GM11168 (cell line): Measurements from ENCODE around the gene EIF5A.

Experiments
- in situ Hi-C: fragments of 300-500 bp; cut with MboI; formaldehyde crosslinking; loops from one replicate; pipeline ENCODE4 v1.12.0; 2022; ENCODE audit warnings: low sequenced_read_pairs; ENCODE audit not compliant: unreplicated experiment

The EIF5A gene

GRCh38 chr17:7306911-7307685, at the start of gene EIF5A:
TSS of gene EIF5A (plus strand) at chr17:7307628. CDS start at chr17:7309636, 2,008 bp downstream.
- in situ Hi-C loops = no loop called here

GRCh38 chr17:7258731-7259554, 48.5 kb upstream of the EIF5A start:
- in situ Hi-C loops = no loop called here

GRCh38 chr17:7259555-7259889, 47.9 kb upstream of the EIF5A start:
- in situ Hi-C loops = no loop called here

- in situ Hi-C loops = no loop called here
Measured at GRCh38 chr17:7260151-7260550, 47.3 kb upstream of the EIF5A start.

- in situ Hi-C loops = no loop called here
Measured at GRCh38 chr17:7260651-7261378, 46.6 kb upstream of the EIF5A start.

GRCh38 chr17:7261379-7262191, 45.8 kb upstream of the EIF5A start:
- in situ Hi-C loops = no loop called here

GRCh38 chr17:7262192-7262934, 45.1 kb upstream of the EIF5A start, which contains the start of gene CLDN7:
TSS of gene CLDN7 (minus strand) at chr17:7262478. CDS start at chr17:7262043, 435 bp downstream.
- in situ Hi-C loops = no loop called here

- in situ Hi-C loops = no loop called here
Measured at GRCh38 chr17:7262935-7263800, 44.3 kb upstream of the EIF5A start.

GRCh38 chr17:7263801-7264078, 43.7 kb upstream of the EIF5A start:
- in situ Hi-C loops = no loop called here

GRCh38 chr17:7266784-7267183, 40.6 kb upstream of the EIF5A start:
- in situ Hi-C loops = no loop called here

- in situ Hi-C loops = loop anchor here (10.0 kb wide), 1 partner anchor 155 kb away; the partner anchor contains the start of genes FGF11 and TMEM102
Measured at GRCh38 chr17:7279448-7279847, 28.0 kb upstream of the EIF5A start.

GRCh38 chr17:7280519-7281073, 26.8 kb upstream of the EIF5A start:
- in situ Hi-C loops = no loop called here

GRCh38 chr17:7281074-7281952, 26.1 kb upstream of the EIF5A start, which contains the start of gene SLC2A4:
TSS of gene SLC2A4 (plus strand) at chr17:7281718. CDS start at chr17:7281935, 217 bp downstream.
- in situ Hi-C loops = no loop called here

GRCh38 chr17:7281953-7282751, 25.3 kb upstream of the EIF5A start:
- in situ Hi-C loops = no loop called here

GRCh38 chr17:7282752-7283321, 24.6 kb upstream of the EIF5A start:
- in situ Hi-C loops = no loop called here
